ENCODE measurements around the gene ADARB2. TPM values are rescaled to one million over a fixed set of nuclear protein-coding genes. Genes with fewer than 3 reads are reported as not detected.

ADARB2 gene
- total RNA-seq, 3 donors from 2014 or later (not counting 1 experiment from before 2014, with no cell fraction given): 0.27 to 0.78 (median 0.40) TPM

DNA sequence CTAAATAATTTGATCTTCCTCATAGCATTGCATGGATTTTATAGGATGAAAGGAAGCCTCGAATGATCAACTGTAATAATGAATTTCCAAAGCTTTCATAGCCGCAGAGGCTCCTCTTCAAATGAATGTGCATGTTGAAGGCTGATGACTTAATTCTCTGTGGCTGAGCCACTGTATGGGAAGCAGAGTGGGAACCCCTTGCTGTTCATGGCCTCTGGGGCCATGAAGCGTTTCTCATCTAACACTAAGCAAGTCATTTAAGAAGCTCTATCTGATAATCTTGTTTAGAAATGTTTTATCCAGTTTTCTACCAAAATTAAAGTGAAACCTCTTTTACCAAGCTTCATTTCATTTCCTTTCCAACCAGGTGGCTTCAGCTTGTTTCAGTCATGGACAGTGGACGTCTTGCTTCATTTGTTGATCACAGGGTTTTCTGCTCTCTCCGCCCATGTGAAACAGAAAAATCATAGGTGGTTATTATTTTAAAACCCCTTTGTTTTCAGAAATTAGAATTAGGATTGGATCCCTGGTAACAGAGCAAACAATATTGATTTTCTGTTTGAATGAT lies 10.3 kb upstream of the ADARB2 start:
- H3K4me1 Mint-ChIP-seq: no peaks in the 10 kb centered on the region
- peaks cover 3 to 15% of the 10 kb centered on the region in 2 donors for H3K9me3 Mint-ChIP-seq
- WGBS (ENCODE audit: insufficient coverage): 72% methylated on average over 4 of the region's 5 CpGs
- H3K27me3 Mint-ChIP-seq (ENCODE audit: low read depth in 2 of 2): peaks cover 14 to 18% of the 10 kb centered on the region in 2 donors
- peaks cover 4% of the 10 kb centered on the region for H3K9me3 ChIP-seq (ENCODE audit: control insufficient read depth, insufficient read depth, low read length)
- H3K4me3 ChIP-seq (ENCODE audit: low read length): no peak overlapping the region
- H3K27ac Mint-ChIP-seq: no peak overlapping the region
- H3K4me1 ChIP-seq (ENCODE audit: control insufficient read depth, insufficient read depth, low read length): no peaks in the 10 kb centered on the region
- DNase-seq (no peak), ATAC-seq (no peak)
- TF ChIP-seq, protein P1, sequence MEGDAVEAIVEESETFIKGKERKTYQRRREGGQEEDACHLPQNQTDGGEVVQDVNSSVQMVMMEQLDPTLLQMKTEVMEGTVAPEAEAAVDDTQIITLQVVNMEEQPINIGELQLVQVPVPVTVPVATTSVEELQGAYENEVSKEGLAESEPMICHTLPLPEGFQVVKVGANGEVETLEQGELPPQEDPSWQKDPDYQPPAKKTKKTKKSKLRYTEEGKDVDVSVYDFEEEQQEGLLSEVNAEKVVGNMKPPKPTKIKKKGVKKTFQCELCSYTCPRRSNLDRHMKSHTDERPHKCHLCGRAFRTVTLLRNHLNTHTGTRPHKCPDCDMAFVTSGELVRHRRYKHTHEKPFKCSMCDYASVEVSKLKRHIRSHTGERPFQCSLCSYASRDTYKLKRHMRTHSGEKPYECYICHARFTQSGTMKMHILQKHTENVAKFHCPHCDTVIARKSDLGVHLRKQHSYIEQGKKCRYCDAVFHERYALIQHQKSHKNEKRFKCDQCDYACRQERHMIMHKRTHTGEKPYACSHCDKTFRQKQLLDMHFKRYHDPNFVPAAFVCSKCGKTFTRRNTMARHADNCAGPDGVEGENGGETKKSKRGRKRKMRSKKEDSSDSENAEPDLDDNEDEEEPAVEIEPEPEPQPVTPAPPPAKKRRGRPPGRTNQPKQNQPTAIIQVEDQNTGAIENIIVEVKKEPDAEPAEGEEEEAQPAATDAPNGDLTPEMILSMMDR (IDR thresholded peaks at IDR 0.05): no peak
- H3K4me3 Mint-ChIP-seq: no peak overlapping the region
- no peaks in the 10 kb centered on the region for H3K27me3 ChIP-seq (ENCODE audit: control insufficient read depth, insufficient read depth, low read length)
- H3K36me3 Mint-ChIP-seq: peaks cover 14% of the 10 kb centered on the region
- intact Hi-C loops (cut with micrococcal nuclease): no loop called here
- no peak overlapping the region for H3K27ac ChIP-seq (ENCODE audit: low read length)
- H3K36me3 ChIP-seq (ENCODE audit: control insufficient read depth, insufficient read depth, low read length): no peaks in the 10 kb centered on the region

- 97% methylated on average over 25 of the region's 25 CpGs for WGBS (ENCODE audit: insufficient coverage)
- Histone ChIP-seq H3K4me3 (ENCODE audit: low read length) (no peak overlapping the region), H3K4me1 (ENCODE audit: control insufficient read depth, insufficient read depth, low read length) (no peaks in the 10 kb centered on the region), H3K27ac (ENCODE audit: low read length) (no peak overlapping the region), H3K36me3 (ENCODE audit: control insufficient read depth, insufficient read depth, low read length) (no peaks in the 10 kb centered on the region), H3K27me3 (ENCODE audit: control insufficient read depth, insufficient read depth, low read length) (no peaks in the 10 kb centered on the region), H3K9me3 (ENCODE audit: control insufficient read depth, insufficient read depth, low read length) (peaks cover 4% of the 10 kb centered on the region)
- intact Hi-C loops (cut with micrococcal nuclease): no loop called here
- Mint-ChIP-seq H3K9me3 (peaks cover 3 to 15% of the 10 kb centered on the region in 2 donors), H3K4me1 (no peaks in the 10 kb centered on the region), H3K27me3 (ENCODE audit: low read depth in 2 of 2) (peaks cover 10 to 18% of the 10 kb centered on the region in 2 donors), H3K36me3 (peaks cover 14% of the 10 kb centered on the region), H3K27ac (no peak overlapping the region), H3K4me3 (no peak overlapping the region)
- TF ChIP-seq, protein P1 (IDR thresholded peaks at IDR 0.05): no peak
- ATAC-seq (no peak), DNase-seq (no peak)
Measured at GRCh38 chr10:1746796-1747195, 9.5 kb upstream of the ADARB2 start.

DNA sequence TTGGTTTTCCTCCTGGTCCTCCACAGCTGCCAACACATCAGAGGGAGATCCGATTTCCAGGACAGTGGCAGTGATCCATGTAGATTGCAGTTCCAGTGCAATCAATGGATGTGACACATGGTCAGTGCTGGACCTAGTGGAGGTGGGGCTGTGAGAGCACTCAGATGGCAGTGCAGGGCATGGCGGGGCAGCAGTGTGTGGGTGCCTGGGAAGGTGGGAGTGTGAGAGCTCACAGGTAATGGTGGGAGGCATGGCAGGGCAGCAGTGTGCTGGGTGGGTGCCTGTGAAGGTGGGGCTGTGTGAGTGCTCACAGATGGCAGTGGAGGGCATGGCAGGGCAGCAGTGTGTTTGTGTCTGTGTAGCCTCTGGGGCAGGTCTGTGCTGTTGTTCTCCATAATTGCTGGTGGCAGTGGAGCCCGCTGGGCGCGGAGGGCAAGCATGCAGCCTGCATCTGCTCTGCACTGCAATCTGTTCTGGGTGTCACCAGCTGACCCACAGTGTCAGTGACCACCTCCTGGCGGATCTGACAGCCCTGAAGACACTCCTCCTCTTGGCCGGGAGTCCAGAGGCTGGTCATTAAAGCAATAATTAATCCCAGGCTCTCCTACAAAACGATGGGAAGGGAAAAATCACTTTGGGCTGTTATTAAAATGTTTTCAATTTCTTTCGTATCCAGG lies 8.6 kb upstream of the ADARB2 start:
- Histone ChIP-seq H3K27ac (ENCODE audit: low read length) (no peak overlapping the region), H3K4me1 (ENCODE audit: control insufficient read depth, insufficient read depth, low read length) (no peaks in the 10 kb centered on the region), H3K9me3 (ENCODE audit: control insufficient read depth, insufficient read depth, low read length) (peaks cover 4% of the 10 kb centered on the region), H3K27me3 (ENCODE audit: control insufficient read depth, insufficient read depth, low read length) (no peaks in the 10 kb centered on the region), H3K36me3 (ENCODE audit: control insufficient read depth, insufficient read depth, low read length) (no peaks in the 10 kb centered on the region), H3K4me3 (ENCODE audit: low read length) (no peak overlapping the region)
- peaks cover 1 to 10% of the 10 kb centered on the region in 2 donors for H3K9me3 Mint-ChIP-seq
- no peak overlapping the region for H3K27ac Mint-ChIP-seq
- TF ChIP-seq, protein P1 (IDR thresholded peaks at IDR 0.05): no peak
- 75% methylated on average over 7 of the region's 9 CpGs for WGBS (ENCODE audit: insufficient coverage)
- peaks cover 11 to 20% of the 10 kb centered on the region in 2 donors for H3K27me3 Mint-ChIP-seq (ENCODE audit: low read depth in 2 of 2)
- DNase-seq: no peak
- H3K4me3 Mint-ChIP-seq: no peak overlapping the region
- peaks cover 11% of the 10 kb centered on the region for H3K36me3 Mint-ChIP-seq
- H3K4me1 Mint-ChIP-seq: no peaks in the 10 kb centered on the region
- ATAC-seq: no peak
- intact Hi-C loops (cut with micrococcal nuclease): no loop called here
